Progenitor cell of endocrine pancreas (in vitro differentiated cells): ENCODE data around the gene PLXNA2. TPM values are rescaled to one million over a fixed set of nuclear protein-coding genes. Genes with fewer than 3 reads are reported as not detected.
A peak's percentile ranks its signal among the peaks of the same experiment; 100 is the strongest.

ENCODE experiments used
- DNase-seq: peaks from one replicate; pipeline ENCODE4 v3.0.0; 2021; ENCODE audit warnings: low spot score; ENCODE audit not compliant: unreplicated experiment
- H3K27ac Mint-ChIP-seq: 2 replicates; pipeline ENCODE4 v1.8.0; 2021; ENCODE audit warnings: mild to moderate bottlenecking, moderate library complexity, mixed read lengths
- H3K27me3 Mint-ChIP-seq: 2 replicates; pipeline ENCODE4 v1.8.0; 2021; ENCODE audit warnings: mixed read lengths
- H3K36me3 Mint-ChIP-seq: 2 replicates; pipeline ENCODE4 v1.8.0; 2022; ENCODE audit warnings: mixed read lengths; ENCODE audit not compliant: insufficient read depth
- H3K4me1 Mint-ChIP-seq: 2 replicates; pipeline ENCODE4 v1.8.0; 2021; ENCODE audit warnings: low read depth, mixed read lengths
- H3K4me3 Mint-ChIP-seq: 2 replicates; pipeline ENCODE4 v1.8.0; 2021; ENCODE audit warnings: low read depth, mild to moderate bottlenecking, moderate library complexity, mixed read lengths
- H3K9me3 Mint-ChIP-seq: 2 replicates; pipeline ENCODE4 v1.8.0; 2021; ENCODE audit warnings: low read depth, mixed read lengths
- CTCF ChIP-seq: fragments of 200-600 bp; sonication (generic); IDR thresholded peaks from one replicate; pipeline ENCODE4 v1.5.0; 2021; ENCODE audit warnings: antibody characterized with exemption, mild to moderate bottlenecking; ENCODE audit not compliant: unreplicated experiment
- total RNA-seq: library from RNA; stranded (reverse); gene quantifications from 2 replicates; pipeline ENCODE4 v1.2.1, GENCODE V29; 2021

Gene PLXNA2
- total RNA-seq, 1 donor from 2014 or later, result 34.9 TPM

- peaks cover 6% of the 10 kb centered on the region for H3K4me1 Mint-ChIP-seq
- no peak for TF ChIP-seq CTCF
- H3K27ac Mint-ChIP-seq, result no peak overlapping the region
- no peak overlapping the region for H3K4me3 Mint-ChIP-seq
- H3K27me3 Mint-ChIP-seq, result peaks cover 7% of the 10 kb centered on the region
- DNase-seq, result no peak
- H3K9me3 Mint-ChIP-seq, result peaks cover 4% of the 10 kb centered on the region
- H3K36me3 Mint-ChIP-seq, result no peaks in the 10 kb centered on the region
These were observed 236.2 kb downstream of the PLXNA2 start for GRCh38 chr1:208007938-208008342.

- no peak for DNase-seq
- Mint-ChIP-seq H3K27ac (peak overlapping the region; percentile 27), H3K4me1 (peaks cover 6% of the 10 kb centered on the region), H3K36me3 (no peaks in the 10 kb centered on the region), H3K4me3 (no peak overlapping the region), H3K27me3 (peaks cover 9% of the 10 kb centered on the region), H3K9me3 (peaks cover 4% of the 10 kb centered on the region)
- no peak for TF ChIP-seq CTCF
These were observed 236.8 kb downstream of the PLXNA2 start for GRCh38 chr1:208007319-208007937.

GRCh38 chr1:208006258-208006920, 237.8 kb downstream of the PLXNA2 start:
- no peak for DNase-seq
- peaks cover 6% of the 10 kb centered on the region for H3K4me1 Mint-ChIP-seq
- peaks cover 13% of the 10 kb centered on the region for H3K27me3 Mint-ChIP-seq
- H3K4me3 Mint-ChIP-seq, result no peak overlapping the region
- peaks cover 4% of the 10 kb centered on the region for H3K9me3 Mint-ChIP-seq
- TF ChIP-seq CTCF, result no peak
- H3K36me3 Mint-ChIP-seq, result no peaks in the 10 kb centered on the region
- no peak overlapping the region for H3K27ac Mint-ChIP-seq

- peaks cover 4% of the 10 kb centered on the region for H3K9me3 Mint-ChIP-seq
- H3K27ac Mint-ChIP-seq, result no peak overlapping the region
- H3K27me3 Mint-ChIP-seq, result peaks cover 13% of the 10 kb centered on the region
- peaks cover 6% of the 10 kb centered on the region for H3K4me1 Mint-ChIP-seq
- no peak for DNase-seq
- TF ChIP-seq CTCF, result no peak
- no peak overlapping the region for H3K4me3 Mint-ChIP-seq
- no peaks in the 10 kb centered on the region for H3K36me3 Mint-ChIP-seq
These were observed 239.3 kb downstream of the PLXNA2 start for GRCh38 chr1:208004851-208005250.

- H3K9me3 Mint-ChIP-seq, result peaks cover 4% of the 10 kb centered on the region
- H3K36me3 Mint-ChIP-seq, result no peaks in the 10 kb centered on the region
- TF ChIP-seq CTCF, result no peak
- no peak overlapping the region for H3K27ac Mint-ChIP-seq
- peaks cover 15% of the 10 kb centered on the region for H3K27me3 Mint-ChIP-seq
- H3K4me3 Mint-ChIP-seq, result no peak overlapping the region
- DNase-seq, result no peak
- H3K4me1 Mint-ChIP-seq, result peaks cover 6% of the 10 kb centered on the region
These were observed 240.9 kb downstream of the PLXNA2 start for GRCh38 chr1:208003241-208003640.
